Esophagus squamous epithelium (tissue), 4 donors: ENCODE results near the gene COL8A2.

Source experiments
- CTCF ChIP-seq, 6 experiments: fragments of 450-650 bp in 4 of 6; fragments of 200-600 bp in 2 of 6; sonication (generic) in 2 of 6; IDR thresholded peaks; one replicate each; pipeline ENCODE4 v1.5.1; 2016 to 2019; ENCODE audit warnings: antibody characterized with exemption in 6 of 6, mild to moderate bottlenecking in 4 of 6, moderate library complexity in 4 of 6
- POLR2A ChIP-seq, 4 donors: fragments of 450-650 bp; IDR thresholded peaks; one replicate each; pipeline ENCODE4 v1.6.1; 2017; ENCODE audit warnings: antibody characterized with exemption in 4 of 4, mild to moderate bottlenecking in 4 of 4, moderate library complexity in 3 of 4

- TF ChIP-seq CTCF (IDR thresholded peaks at IDR 0.05) (no peak), POLR2A (IDR thresholded peaks at IDR 0.05) (no peak)
These were observed 18.8 kb downstream of the COL8A2 start for GRCh38 chr1:36106269-36106668.
